ENCODE measurements around the gene WASF1.
A peak's percentile ranks its signal among the peaks of the same experiment; 100 is the strongest.

The WASF1 gene

DNA sequence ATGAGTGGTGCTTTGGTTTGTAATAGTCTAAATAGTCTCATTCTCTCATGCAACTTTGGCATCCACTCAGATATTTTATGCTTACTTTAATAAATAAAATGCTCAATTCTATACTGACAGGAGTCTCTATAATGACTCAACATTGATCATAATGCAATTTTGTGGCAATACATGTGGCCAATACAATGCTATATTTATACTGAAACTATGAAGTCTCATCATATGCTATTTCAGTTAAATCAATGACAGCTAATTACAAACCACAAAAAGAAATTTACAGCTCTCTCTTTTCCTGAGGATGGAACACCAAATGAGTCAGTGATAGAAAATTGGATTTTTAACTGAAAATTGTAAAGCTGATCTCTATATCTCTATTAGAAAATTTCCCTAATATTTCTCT, 77.1 kb downstream of the WASF1 start:
- no peak overlapping the region for H2BK5ac ChIP-seq (ENCODE audit: low read depth, low read length, poor library complexity, severe bottlenecking)
- no peak overlapping the region for H3K4me3 ChIP-seq (ENCODE audit: insufficient read depth in 1 of 2, low read depth in 1 of 2, low read length in 2 of 2)
- H3K79me1 ChIP-seq (replicated peaks; ENCODE audit: low read length, poor library complexity, severe bottlenecking), result no peaks in the 10 kb centered on the region
- H2AK5ac ChIP-seq (ENCODE audit: low read length, severe bottlenecking), result no peak overlapping the region
- no peak overlapping the region for H3K4me2 ChIP-seq (ENCODE audit: low read length, poor library complexity, severe bottlenecking)
- H3K18ac ChIP-seq (ENCODE audit: low read depth in 1 of 2, low read length in 2 of 2), result no peak overlapping the region
- H2BK12ac ChIP-seq (ENCODE audit: low read length in 2 of 2), result no peak overlapping the region
- H3K27me3 ChIP-seq (ENCODE audit: control insufficient read depth in 1 of 2, insufficient read depth in 1 of 2, low read length in 2 of 2), result no peaks in the 10 kb centered on the region
- H3K4ac ChIP-seq (ENCODE audit: low read depth in 1 of 2, low read length in 2 of 2), result no peak overlapping the region
- no peak overlapping the region for H3K14ac ChIP-seq (ENCODE audit: low read length in 2 of 2)
- H2AFZ ChIP-seq (ENCODE audit: low read depth, low read length), result no peak overlapping the region
- no peak overlapping the region for H3K9ac ChIP-seq (ENCODE audit: low read length)
- no peak overlapping the region for H3K27ac ChIP-seq (ENCODE audit: low read length, poor library complexity, severe bottlenecking)
- no peaks in the 10 kb centered on the region for H3K9me3 ChIP-seq (ENCODE audit: control insufficient read depth, low read length)
- no peak overlapping the region for H2BK120ac ChIP-seq (ENCODE audit: low read depth, low read length)
- no peak for DNase-seq
- H4K91ac ChIP-seq (ENCODE audit: low read length), result no peak overlapping the region
- no peak overlapping the region for H2BK15ac ChIP-seq (ENCODE audit: low read depth, poor library complexity, severe bottlenecking)
- peaks cover 13 to 70% of the 10 kb centered on the region in 2 experiments for H3K36me3 ChIP-seq (ENCODE audit: control insufficient read depth in 1 of 2, insufficient read depth in 2 of 2, low read depth in 1 of 2, low read length in 2 of 2)
- H3K23ac ChIP-seq (ENCODE audit: low read length in 2 of 2), result no peak overlapping the region
- no peak overlapping the region for H4K8ac ChIP-seq (ENCODE audit: low read length)
- no peaks in the 10 kb centered on the region for H3K4me1 ChIP-seq (ENCODE audit: control insufficient read depth, insufficient read depth, low read depth, low read length)

DNA sequence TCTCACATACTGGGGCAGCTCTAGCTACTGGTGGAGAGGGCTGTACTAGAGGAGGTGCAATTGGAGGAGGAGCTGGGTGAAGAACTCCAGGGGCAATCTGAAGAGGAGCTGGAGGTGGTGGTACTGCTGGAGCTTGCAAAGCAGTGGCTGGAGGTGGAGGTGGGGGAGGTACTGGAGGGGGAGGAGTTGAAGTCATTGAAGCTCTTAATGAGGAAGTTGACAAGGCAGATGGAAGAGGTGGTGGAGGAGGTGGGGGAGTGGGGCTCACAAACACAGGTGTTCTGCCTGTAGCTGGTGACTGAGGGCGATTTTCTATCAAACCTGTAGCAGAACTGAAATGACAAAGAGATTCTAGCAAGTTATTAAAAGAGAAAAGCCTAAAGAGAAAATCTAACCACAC, 77.6 kb downstream of the WASF1 start:
- no peak overlapping the region for H3K27ac ChIP-seq (ENCODE audit: low read length, poor library complexity, severe bottlenecking)
- no peak overlapping the region for H2BK12ac ChIP-seq (ENCODE audit: low read length in 2 of 2)
- no peak overlapping the region for H2BK5ac ChIP-seq (ENCODE audit: low read depth, low read length, poor library complexity, severe bottlenecking)
- no peak for DNase-seq
- H3K4ac ChIP-seq (ENCODE audit: low read depth in 1 of 2, low read length in 2 of 2), result no peak overlapping the region
- peak overlapping the region in 1 of 2 experiments; percentile 63 for H3K23ac ChIP-seq (ENCODE audit: low read length in 2 of 2)
- no peak overlapping the region for H4K8ac ChIP-seq (ENCODE audit: low read length)
- no peak overlapping the region for H3K4me3 ChIP-seq (ENCODE audit: insufficient read depth in 1 of 2, low read depth in 1 of 2, low read length in 2 of 2)
- H4K91ac ChIP-seq (ENCODE audit: low read length), result no peak overlapping the region
- no peaks in the 10 kb centered on the region for H3K4me1 ChIP-seq (ENCODE audit: control insufficient read depth, insufficient read depth, low read depth, low read length)
- no peak overlapping the region for H2AFZ ChIP-seq (ENCODE audit: low read depth, low read length)
- no peaks in the 10 kb centered on the region for H3K9me3 ChIP-seq (ENCODE audit: control insufficient read depth, low read length)
- no peaks in the 10 kb centered on the region for H3K27me3 ChIP-seq (ENCODE audit: control insufficient read depth in 1 of 2, insufficient read depth in 1 of 2, low read length in 2 of 2)
- no peaks in the 10 kb centered on the region for H3K79me1 ChIP-seq (replicated peaks; ENCODE audit: low read length, poor library complexity, severe bottlenecking)
- H3K9ac ChIP-seq (ENCODE audit: low read length), result no peak overlapping the region
- H2AK5ac ChIP-seq (ENCODE audit: low read length, severe bottlenecking), result no peak overlapping the region
- WGBS, result no CpG with 5 or more reads among the region's 1 CpG
- no peak overlapping the region for H3K14ac ChIP-seq (ENCODE audit: low read length in 2 of 2)
- H3K18ac ChIP-seq (ENCODE audit: low read depth in 1 of 2, low read length in 2 of 2), result no peak overlapping the region
- no peak overlapping the region for H2BK120ac ChIP-seq (ENCODE audit: low read depth, low read length)
- no peak overlapping the region for H2BK15ac ChIP-seq (ENCODE audit: low read depth, poor library complexity, severe bottlenecking)
- peaks cover 13 to 64% of the 10 kb centered on the region in 2 experiments for H3K36me3 ChIP-seq (ENCODE audit: control insufficient read depth in 1 of 2, insufficient read depth in 2 of 2, low read depth in 1 of 2, low read length in 2 of 2)
- no peak overlapping the region for H3K4me2 ChIP-seq (ENCODE audit: low read length, poor library complexity, severe bottlenecking)

- Histone ChIP-seq H4K8ac (ENCODE audit: low read length) (no peak overlapping the region), H3K36me3 (ENCODE audit: control insufficient read depth in 1 of 2, insufficient read depth in 2 of 2, low read depth in 1 of 2, low read length in 2 of 2) (peaks cover 13 to 40% of the 10 kb centered on the region in 2 experiments), H2BK12ac (ENCODE audit: low read length in 2 of 2) (no peak overlapping the region), H3K9ac (ENCODE audit: low read length) (no peak overlapping the region), H2BK15ac (ENCODE audit: low read depth, poor library complexity, severe bottlenecking) (no peak overlapping the region), H2BK120ac (ENCODE audit: low read depth, low read length) (no peak overlapping the region), H3K9me3 (ENCODE audit: control insufficient read depth, low read length) (no peaks in the 10 kb centered on the region), H3K14ac (ENCODE audit: low read length in 2 of 2) (no peak overlapping the region), H2BK5ac (ENCODE audit: low read depth, low read length, poor library complexity, severe bottlenecking) (no peak overlapping the region), H2AFZ (ENCODE audit: low read depth, low read length) (no peak overlapping the region), H3K23ac (ENCODE audit: low read length in 2 of 2) (no peak overlapping the region), H3K4me1 (ENCODE audit: control insufficient read depth, insufficient read depth, low read depth, low read length) (no peaks in the 10 kb centered on the region), H3K27ac (ENCODE audit: low read length, poor library complexity, severe bottlenecking) (no peak overlapping the region), H2AK5ac (ENCODE audit: low read length, severe bottlenecking) (no peak overlapping the region), H3K4me3 (ENCODE audit: insufficient read depth in 1 of 2, low read depth in 1 of 2, low read length in 2 of 2) (no peak overlapping the region), H3K4ac (ENCODE audit: low read depth in 1 of 2, low read length in 2 of 2) (no peak overlapping the region), H3K79me1 (replicated peaks; ENCODE audit: low read length, poor library complexity, severe bottlenecking) (no peaks in the 10 kb centered on the region), H3K4me2 (ENCODE audit: low read length, poor library complexity, severe bottlenecking) (no peak overlapping the region), H3K27me3 (ENCODE audit: control insufficient read depth in 1 of 2, insufficient read depth in 1 of 2, low read length in 2 of 2) (no peaks in the 10 kb centered on the region), H4K91ac (ENCODE audit: low read length) (no peak overlapping the region), H3K18ac (ENCODE audit: low read depth in 1 of 2, low read length in 2 of 2) (no peak overlapping the region)
- WGBS, result 98% methylated on average over 7 of the region's 7 CpGs
- no peak for DNase-seq
These were observed 80.9 kb downstream of the WASF1 start for GRCh38 chr6:110098511-110099116.

DNA sequence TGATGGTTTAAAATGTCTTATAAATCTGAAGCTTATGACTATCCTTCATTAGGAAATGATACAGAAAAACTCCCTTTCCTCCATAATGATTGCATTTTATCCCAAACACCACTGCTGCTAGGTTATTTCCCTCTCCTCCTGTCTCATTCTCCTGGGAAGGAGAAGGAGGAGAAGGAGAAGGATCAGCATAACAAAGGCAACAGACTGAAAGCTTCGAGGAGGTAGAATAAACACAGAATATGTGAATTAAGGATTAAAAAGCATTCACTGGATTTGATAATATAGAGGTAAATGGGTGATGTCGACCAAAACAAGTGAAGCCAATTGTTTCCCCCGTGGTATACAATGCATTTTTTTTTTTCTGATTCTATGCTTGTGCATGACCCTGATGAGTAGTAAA, 82.0 kb downstream of the WASF1 start:
- H3K18ac ChIP-seq (ENCODE audit: low read depth in 1 of 2, low read length in 2 of 2), result no peak overlapping the region
- H3K9me3 ChIP-seq (ENCODE audit: control insufficient read depth, low read length), result no peaks in the 10 kb centered on the region
- 73% methylated on average over 3 of the region's 3 CpGs for WGBS
- peak overlapping the region; percentile 88 for H3K9ac ChIP-seq (ENCODE audit: low read length)
- no peak overlapping the region for H3K4me3 ChIP-seq (ENCODE audit: insufficient read depth in 1 of 2, low read depth in 1 of 2, low read length in 2 of 2)
- no peak overlapping the region for H2AFZ ChIP-seq (ENCODE audit: low read depth, low read length)
- H3K4ac ChIP-seq (ENCODE audit: low read depth in 1 of 2, low read length in 2 of 2), result no peak overlapping the region
- no peak overlapping the region for H4K91ac ChIP-seq (ENCODE audit: low read length)
- no peak for DNase-seq
- H3K4me1 ChIP-seq (ENCODE audit: control insufficient read depth, insufficient read depth, low read depth, low read length), result no peaks in the 10 kb centered on the region
- H3K27ac ChIP-seq (ENCODE audit: low read length, poor library complexity, severe bottlenecking), result no peak overlapping the region
- H3K23ac ChIP-seq (ENCODE audit: low read length in 2 of 2), result no peak overlapping the region
- H2BK12ac ChIP-seq (ENCODE audit: low read length in 2 of 2), result no peak overlapping the region
- H3K36me3 ChIP-seq (ENCODE audit: control insufficient read depth in 1 of 2, insufficient read depth in 2 of 2, low read depth in 1 of 2, low read length in 2 of 2), result peaks cover 13 to 30% of the 10 kb centered on the region in 2 experiments
- H2BK120ac ChIP-seq (ENCODE audit: low read depth, low read length), result no peak overlapping the region
- no peaks in the 10 kb centered on the region for H3K79me1 ChIP-seq (replicated peaks; ENCODE audit: low read length, poor library complexity, severe bottlenecking)
- no peak overlapping the region for H3K14ac ChIP-seq (ENCODE audit: low read length in 2 of 2)
- H2AK5ac ChIP-seq (ENCODE audit: low read length, severe bottlenecking), result no peak overlapping the region
- no peak overlapping the region for H2BK15ac ChIP-seq (ENCODE audit: low read depth, poor library complexity, severe bottlenecking)
- H3K4me2 ChIP-seq (ENCODE audit: low read length, poor library complexity, severe bottlenecking), result no peak overlapping the region
- no peak overlapping the region for H2BK5ac ChIP-seq (ENCODE audit: low read depth, low read length, poor library complexity, severe bottlenecking)
- H4K8ac ChIP-seq (ENCODE audit: low read length), result no peak overlapping the region
- no peaks in the 10 kb centered on the region for H3K27me3 ChIP-seq (ENCODE audit: control insufficient read depth in 1 of 2, insufficient read depth in 1 of 2, low read length in 2 of 2)

All from mesenchymal stem cell (in vitro differentiated cells and primary cell).